Hepatocyte (in vitro differentiated cells): ENCODE data around the gene LBP. TPM values are rescaled to one million over a fixed set of nuclear protein-coding genes. Genes with fewer than 3 reads are reported as not detected.

Experiments
- DNase-seq: peaks from one replicate; pipeline ENCODE4 v3.0.0-alpha.2; 2016; ENCODE audit warnings: low spot score
- H2AFZ ChIP-seq: fragments of 200-600 bp; sonication (generic); 2 replicates; pipeline ENCODE4 v1.6.0; 2016; ENCODE audit warnings: antibody characterized with exemption, mild to moderate bottlenecking
- H3K27ac ChIP-seq: fragments of 200-600 bp; sonication (generic); 2 replicates; pipeline ENCODE4 v1.5.1; 2016; ENCODE audit warnings: mild to moderate bottlenecking
- H3K27me3 ChIP-seq: fragments of 200-600 bp; sonication (generic); 2 replicates; pipeline ENCODE4 v1.6.1; 2016
- H3K36me3 ChIP-seq: fragments of 200-600 bp; sonication (generic); replicated peaks from 2 replicates; pipeline ENCODE4 v1.5.1; 2016; ENCODE audit warnings: low read depth; ENCODE audit not compliant: insufficient read depth
- H3K4me1 ChIP-seq: fragments of 200-600 bp; sonication (generic); 2 replicates; pipeline ENCODE4 v1.5.1; 2016; ENCODE audit warnings: mild to moderate bottlenecking, moderate library complexity; ENCODE audit not compliant: insufficient read depth
- H3K4me2 ChIP-seq: fragments of 200-600 bp; sonication (generic); 2 replicates; pipeline ENCODE4 v1.6.0; 2016
- H3K4me3 ChIP-seq: fragments of 200-600 bp; sonication (generic); 2 replicates; pipeline ENCODE4 v1.5.1; 2016; ENCODE audit warnings: mild to moderate bottlenecking
- H3K79me2 ChIP-seq: fragments of 200-600 bp; sonication (generic); 2 replicates; pipeline ENCODE4 v1.6.0; 2017; ENCODE audit warnings: mild to moderate bottlenecking
- H3K9me2 ChIP-seq: fragments of 200-600 bp; sonication (generic); replicated peaks from 2 replicates; pipeline ENCODE4 v1.6.0; 2017; ENCODE audit warnings: mild to moderate bottlenecking; ENCODE audit not compliant: insufficient read depth
- H3K9me3 ChIP-seq: fragments of 200-600 bp; sonication (generic); 2 replicates; pipeline ENCODE4 v1.5.1; 2016; ENCODE audit warnings: low read depth, mild to moderate bottlenecking
- H4K20me1 ChIP-seq: fragments of 200-600 bp; sonication (generic); 2 replicates; pipeline ENCODE4 v1.6.0; 2016; ENCODE audit warnings: mild to moderate bottlenecking; ENCODE audit not compliant: insufficient read depth, poor library complexity, severe bottlenecking
- CTCF ChIP-seq: fragments of 200-600 bp; sonication (generic); IDR thresholded peaks from 2 replicates; pipeline ENCODE4 v1.5.1; 2016; ENCODE audit warnings: antibody characterized with exemption, mild to moderate bottlenecking; ENCODE audit not compliant: poor library complexity
- EZH2 ChIP-seq: fragments of 200-600 bp; sonication (generic); IDR thresholded peaks from 2 replicates; pipeline ENCODE4 v1.6.1; 2016; ENCODE audit warnings: antibody characterized with exemption, mild to moderate bottlenecking, borderline replicate concordance
- EZH2phosphoT487 ChIP-seq: fragments of 200-600 bp; sonication (generic); IDR thresholded peaks from one replicate; pipeline ENCODE4 v1.6.1; 2018; ENCODE audit warnings: antibody characterized with exemption, mild to moderate bottlenecking, low read depth, moderate library complexity; ENCODE audit not compliant: unreplicated experiment, severe bottlenecking
- WGBS: methylation state at CpG from one replicate; pipeline ENCODE4 v1.1.6; 2016; ENCODE audit warnings: low lambda C conversion rate; ENCODE audit errors: missing lambda C conversion rate; 5-methylcytosine and 5-hydroxymethylcytosine counted together
- polyA plus RNA-seq: library from polyadenylated mRNA; unstranded; fragments of >200 nt; fragmentation: Nextera tagmentation; extraction: Ambion mirVana; gene quantifications from 2 replicates; pipeline ENCODE4 v1.2.1, GENCODE V29; 2016
- total RNA-seq: library from RNA; depleted of rRNA; stranded (reverse); fragments of >200 nt; gene quantifications from 2 replicates; pipeline ENCODE4 v1.2.3, GENCODE V29; 2014

The LBP gene
- total and polyA plus RNA-seq, 2 experiments from 2014 or later: 57.2 to 71.5 TPM

GRCh38 chr20:38315290-38315966 lies 30.9 kb upstream of the LBP start:
- Histone ChIP-seq H3K79me2 (no peaks in the 10 kb centered on the region), H3K27me3 (peaks cover 6% of the 10 kb centered on the region), H3K4me2 (no peak overlapping the region), H3K9me2 (no peaks in the 10 kb centered on the region), H3K27ac (no peak overlapping the region), H4K20me1 (no peaks in the 10 kb centered on the region), H3K36me3 (no peaks in the 10 kb centered on the region), H3K4me1 (no peaks in the 10 kb centered on the region), H3K9me3 (no peaks in the 10 kb centered on the region), H3K4me3 (no peak overlapping the region), H2AFZ (no peak overlapping the region)
- 77% methylated on average over 5 of the region's 5 CpGs for WGBS
- DNase-seq: no peak
- TF ChIP-seq EZH2 (no peak), CTCF (peak; percentile 10), EZH2phosphoT487 (no peak)

- Histone ChIP-seq H3K4me2 (no peak overlapping the region), H2AFZ (no peak overlapping the region), H3K4me1 (no peaks in the 10 kb centered on the region), H3K9me3 (no peaks in the 10 kb centered on the region), H3K79me2 (no peaks in the 10 kb centered on the region), H3K27me3 (peaks cover 6% of the 10 kb centered on the region), H4K20me1 (no peaks in the 10 kb centered on the region), H3K36me3 (no peaks in the 10 kb centered on the region), H3K4me3 (no peak overlapping the region), H3K27ac (no peak overlapping the region), H3K9me2 (no peaks in the 10 kb centered on the region)
- no peak for DNase-seq
- WGBS: 89% methylated on average over 4 of the region's 4 CpGs
- TF ChIP-seq EZH2phosphoT487 (no peak), EZH2 (no peak), CTCF (no peak)
Measured at GRCh38 chr20:38316341-38316740, 29.9 kb upstream of the LBP start.

- 84% methylated on average over 3 of the region's 3 CpGs for WGBS
- no peak overlapping the region for H2AFZ ChIP-seq
- no peaks in the 10 kb centered on the region for H3K4me1 ChIP-seq
- no peak overlapping the region for H3K27ac ChIP-seq
- no peak for TF ChIP-seq CTCF
- TF ChIP-seq EZH2: no peak
- no peak for TF ChIP-seq EZH2phosphoT487
- no peaks in the 10 kb centered on the region for H3K36me3 ChIP-seq
- no peak for DNase-seq
- H3K9me2 ChIP-seq: no peaks in the 10 kb centered on the region
- no peak overlapping the region for H3K4me2 ChIP-seq
- no peak overlapping the region for H3K4me3 ChIP-seq
- H4K20me1 ChIP-seq: no peaks in the 10 kb centered on the region
- peaks cover 6% of the 10 kb centered on the region for H3K27me3 ChIP-seq
- H3K79me2 ChIP-seq: no peaks in the 10 kb centered on the region
- H3K9me3 ChIP-seq: no peaks in the 10 kb centered on the region
Measured at GRCh38 chr20:38317422-38317821, 28.9 kb upstream of the LBP start.
